Cardiac septum (tissue), 1 donor: ENCODE results near the gene SLC33A1. TPM values are rescaled to one million over a fixed set of nuclear protein-coding genes. Genes with fewer than 3 reads are reported as not detected.
"Not testable (repeated sequence)": the region's sequence is repeated elsewhere in the genome, so short reads cannot be mapped to it uniquely, and the experiment has no call there.

Source experiments
- DNase-seq: peaks from one replicate; pipeline ENCODE4 v3.0.0-alpha.2; 2020; ENCODE audit warnings: low spot score
- intact Hi-C: fragments of 100-400 bp; cut with DNase I; formaldehyde crosslinking; loops from one replicate; pipeline ENCODE4 v1.14.0; 2022
- total RNA-seq: library from RNA; stranded (reverse); fragmentation: NEBNext Ultra II Directional; extraction: Animal tissue kit (Norgen Biotek cat#: 25700); gene quantifications from one replicate; pipeline ENCODE4 v1.2.1, GENCODE V29; 2021
- donor health status: DM: no; HTN: no; CAD: no.

The SLC33A1 gene
- total RNA-seq, 1 donor from 2014 or later, result 29.9 TPM

DNA sequence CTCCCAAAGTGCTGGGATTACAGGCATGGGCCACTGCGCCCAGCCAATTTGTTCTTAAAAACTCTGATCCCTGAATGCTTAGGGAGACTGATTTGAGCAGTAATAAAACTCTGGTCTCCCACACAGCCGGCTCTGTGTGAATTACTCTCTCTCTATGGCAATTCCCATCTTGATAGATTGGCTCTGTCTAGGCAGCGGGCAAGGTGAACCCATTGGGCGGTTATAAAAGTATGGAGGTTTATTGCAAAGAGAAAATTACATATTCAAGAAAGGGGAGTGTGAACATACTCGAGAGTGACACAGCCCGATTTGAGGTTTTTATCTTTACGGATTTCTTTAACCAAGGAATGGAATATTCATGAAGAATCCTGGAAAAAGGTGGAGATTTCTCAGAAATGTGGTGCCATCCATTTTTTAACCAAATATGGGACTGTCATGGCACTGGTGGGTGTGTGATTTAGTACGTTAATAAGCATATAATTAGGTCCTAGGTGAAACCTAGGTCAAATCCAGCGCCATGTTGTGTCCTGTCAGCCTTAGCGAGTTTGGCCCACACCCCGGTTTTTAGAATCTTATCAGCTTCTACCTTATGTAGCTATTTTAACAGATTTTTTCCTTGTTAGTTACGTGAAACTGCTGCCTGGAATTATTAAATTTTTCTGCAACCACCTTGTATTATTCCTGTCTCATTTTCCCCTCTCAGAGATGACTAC is 9.0 kb upstream of the SLC33A1 start:
- DNase-seq, result no peak
- intact Hi-C loops, result no loop called here

DNA sequence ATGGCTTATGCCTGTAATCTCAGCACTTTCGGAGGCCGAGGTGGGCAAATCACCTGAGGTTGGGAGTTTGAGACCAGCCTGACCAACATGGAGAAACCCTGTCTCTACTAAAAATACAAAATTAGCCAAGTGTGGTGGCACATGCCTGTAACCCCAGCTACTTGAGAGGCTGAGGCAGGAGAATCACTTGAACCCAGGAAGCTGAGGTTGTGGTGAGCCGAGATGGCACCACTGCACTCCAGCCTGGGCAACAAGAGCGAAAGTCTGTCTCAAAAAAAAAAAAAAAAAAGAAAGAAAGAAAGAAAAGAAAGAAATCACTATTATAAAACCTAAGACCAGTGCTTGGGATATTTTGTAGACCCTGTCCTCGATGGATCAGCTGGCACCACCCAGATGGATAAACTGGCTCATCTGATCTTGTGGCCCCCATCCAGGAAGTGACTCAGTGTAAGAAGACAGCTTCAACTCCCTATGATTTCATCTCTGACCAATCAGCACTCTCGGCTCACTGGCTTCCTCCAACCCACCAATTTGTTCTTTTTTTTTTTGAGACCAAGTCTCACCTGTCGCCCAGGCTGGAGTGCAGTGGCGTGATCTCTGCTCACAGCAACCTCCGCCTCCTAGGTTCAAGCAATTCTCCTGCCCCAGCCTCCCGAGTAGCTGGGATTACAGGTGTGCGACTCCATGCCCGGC is 8.2 kb upstream of the SLC33A1 start:
- DNase-seq, intact Hi-C loops: not testable (repeated sequence)

DNA sequence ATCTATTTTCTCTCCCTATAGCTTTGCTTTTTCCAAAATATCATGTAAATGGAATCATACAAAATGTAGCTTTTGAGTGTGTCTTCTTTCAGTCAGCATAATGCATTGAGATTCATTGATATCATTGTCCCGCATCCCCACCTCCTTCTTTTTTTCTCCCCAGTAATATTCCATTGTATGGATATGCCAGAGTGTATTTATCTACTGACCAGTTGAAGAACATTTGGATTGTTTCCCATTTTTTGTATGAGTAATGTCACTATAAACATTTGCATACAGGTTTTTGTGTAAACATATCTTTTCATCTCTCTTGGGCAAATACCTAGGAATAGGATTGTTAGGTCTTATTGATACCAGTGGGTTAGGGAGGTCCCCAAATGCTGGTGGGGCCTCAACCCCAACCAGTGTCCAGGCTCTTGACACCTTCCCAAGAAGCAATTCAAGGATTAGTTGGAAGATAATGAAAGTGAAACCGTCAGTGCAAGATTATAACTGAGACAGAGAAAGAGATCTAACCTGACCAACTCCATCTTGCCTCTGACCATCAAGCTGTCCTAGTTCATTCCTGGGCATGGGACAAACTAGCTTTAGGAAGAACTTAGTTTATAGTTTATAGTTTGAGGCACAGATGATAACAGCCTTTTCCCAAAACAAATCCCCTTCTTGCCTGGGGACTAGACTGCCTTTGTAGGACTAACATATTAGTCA is 7.4 kb upstream of the SLC33A1 start:
- no peak for DNase-seq
- intact Hi-C loops, result no loop called here

DNA sequence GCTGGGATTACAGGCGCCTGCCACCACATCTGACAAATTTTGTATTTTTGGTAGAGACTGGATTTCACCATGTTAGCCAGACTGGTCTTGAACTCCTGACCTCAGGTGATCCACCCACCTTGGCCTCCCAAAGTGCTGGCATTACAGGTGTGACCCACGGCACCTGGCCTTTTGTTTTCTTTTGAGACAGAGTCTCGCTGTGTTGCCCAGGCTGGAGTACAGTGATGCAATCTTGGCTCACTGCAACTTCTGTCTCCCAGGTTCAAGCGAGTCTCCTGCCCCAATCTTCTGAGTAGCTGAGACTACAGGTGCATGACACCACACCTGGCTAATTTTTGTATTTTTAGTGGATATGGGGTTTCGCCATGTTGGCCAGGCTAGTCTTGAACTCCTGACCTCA is 6.2 kb upstream of the SLC33A1 start:
- intact Hi-C loops, DNase-seq: not testable (repeated sequence)

DNA sequence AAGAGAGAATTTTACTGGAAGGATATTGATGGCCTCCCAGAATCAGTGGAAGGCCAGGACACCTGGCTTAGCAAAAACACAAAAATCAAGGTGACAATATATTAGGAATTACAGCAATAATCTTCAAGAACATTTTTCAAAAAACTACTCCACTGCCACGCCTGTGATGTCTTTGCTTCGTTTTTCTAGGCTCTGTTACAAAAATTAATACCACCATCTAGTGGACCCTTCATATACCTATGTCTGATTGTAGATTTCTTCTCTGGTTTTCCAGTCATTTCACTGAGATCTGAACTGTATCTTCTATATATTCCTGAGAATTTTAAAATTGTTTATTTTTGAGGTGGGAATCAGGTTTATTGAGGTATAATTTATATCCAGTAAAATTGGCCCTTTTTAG is 5.6 kb upstream of the SLC33A1 start:
- intact Hi-C loops, result loop anchor here (5.0 kb wide), 1 partner anchor 113 kb away; the partner anchor contains the start of gene PLCH1
- no peak for DNase-seq

DNA sequence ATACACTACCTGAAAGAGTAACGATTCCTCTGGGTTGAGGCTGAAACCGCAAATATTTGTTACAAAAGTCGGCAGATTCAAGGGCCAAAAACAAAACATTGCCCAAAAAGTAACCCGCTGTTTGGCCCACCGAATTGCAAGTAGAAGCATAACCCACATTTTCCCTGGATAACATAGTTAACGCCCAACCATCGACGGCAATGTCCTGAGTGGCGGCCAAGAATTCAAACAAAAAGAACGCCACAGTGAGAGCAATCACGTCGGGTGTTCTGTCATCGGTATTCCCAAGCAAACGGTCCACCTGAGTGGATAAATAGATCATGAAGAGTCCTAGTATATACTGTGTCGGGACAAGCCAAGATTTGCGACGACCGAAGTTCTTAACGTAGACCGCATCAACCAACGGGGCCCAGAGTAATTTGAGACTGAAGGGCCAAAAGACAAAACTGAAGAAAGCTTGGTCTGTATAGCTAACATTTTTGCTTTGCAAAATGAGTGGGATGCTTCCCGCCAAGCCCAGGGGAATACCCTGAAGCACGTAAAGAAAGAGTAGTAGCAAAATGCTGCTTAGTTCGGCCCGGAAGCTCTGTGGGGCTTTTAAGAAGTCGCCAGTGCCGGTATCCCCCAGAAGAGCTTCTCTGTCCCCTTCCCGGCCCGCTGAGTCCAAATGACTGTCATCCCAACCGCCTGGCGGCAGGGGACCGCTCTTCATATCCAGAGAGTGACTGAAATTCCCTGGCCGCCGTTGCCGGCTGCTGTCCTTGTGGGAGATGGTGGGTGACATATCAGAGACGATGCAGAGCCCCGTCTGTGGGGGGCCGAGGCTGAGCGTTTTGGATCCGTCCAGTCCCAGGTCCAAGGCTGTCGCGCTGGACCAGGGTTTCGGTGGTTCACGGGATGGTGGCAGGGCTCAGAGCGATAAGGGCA is 750 bp downstream of the SLC33A1 start:
- DNase-seq, result peak; percentile 78
- intact Hi-C loops, result loop anchor here (1.0 to 2.0 kb wide), 2 partner anchors 17 to 47 kb away; partner anchors contain the start of genes C3orf33 and GMPS

DNA sequence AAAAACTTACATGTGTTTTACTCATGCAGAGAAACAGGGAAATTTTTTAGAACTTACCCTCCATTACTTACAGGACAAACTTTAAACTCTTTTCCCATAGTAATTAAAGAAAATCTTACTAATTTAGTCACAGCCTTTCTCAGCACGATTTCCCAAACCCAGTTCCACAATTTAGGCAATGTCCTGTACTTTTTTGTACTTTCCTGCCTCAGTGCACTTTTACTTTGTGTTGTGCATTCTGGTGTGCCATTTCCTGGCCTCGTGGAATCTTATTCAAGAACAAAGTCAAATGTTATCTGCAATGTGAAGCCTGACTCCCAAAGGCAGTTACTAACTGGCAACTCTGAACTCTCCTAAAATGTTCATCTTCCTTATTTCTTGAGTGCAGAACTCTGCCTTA is 1.9 kb downstream of the SLC33A1 start:
- DNase-seq, result no peak
- intact Hi-C loops, result no loop called here

DNA sequence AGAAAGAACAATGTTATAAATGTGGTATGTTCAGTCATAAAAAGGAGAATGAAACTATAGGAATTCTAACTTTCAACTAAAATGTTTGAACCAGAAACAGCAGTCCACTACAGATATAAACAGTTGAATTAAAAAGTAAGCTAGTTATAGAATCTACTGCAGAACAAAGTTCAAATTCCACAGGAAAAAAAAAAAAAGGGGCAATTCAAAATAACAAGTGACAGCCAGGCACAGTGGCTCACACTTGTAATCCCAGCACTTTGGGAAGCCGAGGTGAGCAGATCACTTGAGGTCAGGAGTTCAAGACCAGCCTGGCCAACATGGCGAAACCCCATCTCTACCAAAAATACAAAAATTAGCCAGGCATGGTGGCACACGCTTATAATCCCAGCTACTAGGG is 4.8 kb downstream of the SLC33A1 start:
- DNase-seq, intact Hi-C loops: not testable (repeated sequence)

DNA sequence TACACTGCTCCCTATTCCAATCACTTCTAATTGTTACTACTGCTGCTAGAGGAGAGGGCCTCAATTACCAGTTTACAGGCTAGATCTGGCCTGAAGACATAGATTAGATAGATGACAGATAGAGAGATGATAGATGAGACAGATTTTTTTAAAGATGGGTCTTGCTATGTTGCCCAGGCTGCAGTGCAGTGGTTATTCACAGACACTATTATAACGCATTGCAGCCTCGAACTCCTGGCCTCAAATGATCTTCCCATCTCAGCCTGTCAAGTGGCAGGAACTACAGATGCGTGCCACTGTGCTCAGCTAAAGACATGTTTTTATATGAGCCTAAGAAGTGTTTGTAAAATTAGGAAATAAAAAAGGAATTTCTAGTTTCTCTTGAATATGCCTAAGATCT is 6.2 kb downstream of the SLC33A1 start:
- DNase-seq, result no peak
- intact Hi-C loops, result no loop called here

DNA sequence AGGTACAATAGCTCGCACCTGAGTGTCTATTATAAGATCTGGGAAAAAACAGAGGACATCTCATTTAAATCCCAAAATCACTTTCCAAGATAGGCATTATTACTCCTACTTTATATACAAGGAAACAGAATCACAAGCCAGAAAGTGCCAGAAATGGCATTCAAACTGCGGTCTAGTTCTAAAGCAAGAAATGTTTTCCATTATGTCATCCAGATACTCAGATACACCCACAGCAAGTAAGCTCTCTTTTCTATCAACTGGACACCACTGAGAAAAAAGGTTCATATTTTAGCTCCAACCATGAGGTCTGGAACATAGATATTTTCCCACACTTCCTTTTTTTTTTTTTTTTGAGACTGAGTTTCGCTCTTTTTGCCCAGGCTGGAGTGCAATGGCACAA is 8.1 kb downstream of the SLC33A1 start:
- intact Hi-C loops, result no loop called here
- DNase-seq, result no peak

DNA sequence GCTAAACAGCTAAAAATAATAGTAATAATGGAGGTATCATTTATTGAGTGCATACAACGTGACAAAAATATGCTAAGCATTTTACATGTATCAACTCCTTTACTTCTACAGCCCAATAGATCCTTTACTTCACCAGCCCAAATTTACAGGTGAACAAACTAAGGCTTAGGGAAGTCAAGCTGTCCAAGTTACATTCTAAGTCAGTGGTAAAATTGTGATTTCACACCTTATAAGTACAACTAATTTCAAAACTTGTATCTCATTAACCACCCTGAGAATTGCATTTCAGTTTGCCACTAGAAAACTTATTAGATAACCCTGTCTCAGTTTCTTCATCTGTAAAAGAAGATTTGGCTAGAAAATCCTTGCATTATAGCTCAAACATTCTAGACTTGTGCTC is 10.7 kb downstream of the SLC33A1 start:
- intact Hi-C loops, result no loop called here
- no peak for DNase-seq

DNA sequence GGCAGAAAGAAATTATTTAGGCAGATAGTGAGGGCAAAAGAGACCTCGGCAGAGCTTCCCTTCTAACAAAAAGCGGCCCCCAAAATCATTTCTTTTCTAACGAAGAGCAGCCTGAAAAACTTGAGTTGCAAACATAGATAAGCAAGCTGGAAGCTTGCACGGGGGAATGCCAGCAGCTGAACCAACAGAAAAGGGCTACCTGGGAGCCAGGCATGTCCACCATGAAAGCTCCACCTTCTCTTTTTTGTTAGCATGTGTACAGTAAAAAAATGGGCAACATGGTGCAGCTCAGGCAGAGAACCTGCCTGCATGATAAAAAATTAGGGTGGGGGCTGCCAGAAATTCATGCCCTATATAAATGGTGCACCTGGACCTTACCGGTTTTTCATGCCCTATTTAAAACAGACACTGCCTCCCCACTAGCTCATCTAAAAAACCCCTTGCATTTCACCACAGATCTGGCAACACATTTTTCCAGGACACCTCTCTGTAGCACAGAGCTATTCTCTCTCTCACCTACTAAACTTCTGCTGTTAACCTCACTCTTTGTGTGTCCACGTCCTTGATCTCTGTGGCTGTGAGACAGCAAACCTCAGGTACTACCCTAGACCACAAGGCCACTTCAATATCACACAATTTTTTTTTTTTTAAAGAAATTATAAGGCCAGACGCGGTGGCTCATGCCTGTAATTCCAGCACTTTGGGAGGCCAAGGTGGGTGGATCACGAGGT is 18.7 kb downstream of the SLC33A1 start:
- DNase-seq, result no peak
- intact Hi-C loops, result no loop called here

DNA sequence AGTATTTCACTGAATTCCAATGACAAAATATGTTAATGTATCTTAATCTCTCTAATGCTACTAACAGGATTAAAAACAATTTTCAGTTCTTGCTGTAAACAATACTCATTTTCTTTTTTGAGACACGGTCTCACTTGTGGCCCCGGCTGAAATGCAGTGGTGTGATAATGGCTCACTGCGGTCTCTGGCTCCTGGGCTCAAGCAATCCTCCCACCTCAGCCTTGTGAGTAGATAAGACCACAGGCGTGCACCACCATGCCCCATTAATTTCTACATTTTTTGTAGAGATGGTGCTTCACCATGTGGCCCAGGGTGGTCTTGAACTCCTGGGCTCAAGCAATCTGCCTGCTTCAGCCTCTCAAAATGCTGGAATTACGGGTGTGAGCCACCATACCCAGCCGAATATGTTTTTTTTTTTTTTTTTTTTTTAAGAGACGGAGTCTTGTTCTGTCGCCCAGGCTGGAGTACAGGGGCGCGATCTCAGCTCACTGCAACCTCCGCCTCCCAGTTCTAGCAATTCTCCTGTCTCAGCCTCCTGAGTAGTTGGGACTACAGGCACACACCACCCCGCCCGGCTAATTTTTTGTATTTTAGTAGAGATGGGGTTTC is 25.6 kb downstream of the SLC33A1 start:
- intact Hi-C loops, DNase-seq: not testable (repeated sequence)

DNA sequence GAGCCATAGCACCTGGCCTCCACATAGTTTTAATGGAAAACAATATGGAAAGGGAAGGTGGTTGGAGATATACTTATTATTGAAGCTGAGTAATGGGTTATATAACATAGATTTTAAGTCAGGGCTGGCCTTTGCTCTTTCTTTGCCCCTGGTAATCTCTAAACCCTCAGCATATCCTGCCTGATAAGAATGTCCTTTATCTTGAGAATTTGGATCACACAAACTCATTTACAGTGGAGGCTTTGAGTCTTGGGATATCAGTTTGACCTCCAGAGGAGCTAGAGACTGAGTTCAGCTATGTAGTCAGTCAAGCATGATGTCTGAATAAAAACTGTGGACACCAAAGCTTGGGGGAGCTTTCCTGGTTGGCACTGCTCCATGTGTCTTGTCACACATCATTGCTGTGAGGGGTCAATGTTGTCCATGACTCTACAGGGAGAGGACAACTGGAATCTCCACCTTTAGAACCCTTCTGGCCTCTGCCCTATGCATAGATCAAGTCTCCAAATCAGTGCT is 39.1 kb downstream of the SLC33A1 start:
- intact Hi-C loops, result no loop called here
- no peak for DNase-seq

DNA sequence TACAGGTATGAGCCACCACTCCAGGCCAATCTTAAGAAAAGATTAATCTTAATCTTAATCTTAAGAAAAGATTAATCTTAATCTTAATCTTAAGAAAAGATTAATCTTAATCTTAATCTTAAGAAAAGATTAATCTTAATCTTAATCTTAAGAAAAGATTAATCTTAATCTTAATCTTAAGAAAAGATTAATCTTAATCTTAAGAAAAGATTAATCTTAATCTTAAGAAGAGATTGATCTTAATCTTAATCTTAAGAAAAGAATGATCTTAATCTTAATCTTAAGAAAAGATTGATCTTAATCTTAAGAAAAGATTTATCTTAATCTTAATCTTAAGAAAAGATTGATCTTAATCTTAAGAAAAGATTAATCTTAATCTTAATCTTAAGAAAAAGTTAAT is 41.0 kb downstream of the SLC33A1 start:
- DNase-seq, intact Hi-C loops: not testable (repeated sequence)

DNA sequence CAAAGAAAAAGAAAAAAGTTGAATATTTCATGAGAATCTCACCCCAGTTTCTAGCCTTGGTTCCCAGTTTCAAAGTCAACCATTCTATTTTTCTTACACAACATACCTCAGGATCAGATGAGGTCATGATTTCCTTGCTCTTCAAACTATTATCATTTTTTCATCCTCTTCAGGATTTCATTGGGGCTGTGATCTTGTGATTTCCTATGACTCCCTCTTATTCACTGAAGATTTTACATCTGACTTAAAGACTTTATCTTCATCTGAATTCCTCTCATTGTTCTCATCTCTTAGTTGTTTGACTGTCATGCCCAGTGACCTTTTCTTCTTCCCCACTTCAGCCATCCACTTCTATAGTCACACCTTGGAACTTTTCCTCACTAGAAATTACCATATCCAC is 45.0 kb downstream of the SLC33A1 start:
- intact Hi-C loops, result loop anchor here (5.0 kb wide), 1 partner anchor 63 kb away; the partner anchor contains the start of gene GMPS
- no peak for DNase-seq

DNA sequence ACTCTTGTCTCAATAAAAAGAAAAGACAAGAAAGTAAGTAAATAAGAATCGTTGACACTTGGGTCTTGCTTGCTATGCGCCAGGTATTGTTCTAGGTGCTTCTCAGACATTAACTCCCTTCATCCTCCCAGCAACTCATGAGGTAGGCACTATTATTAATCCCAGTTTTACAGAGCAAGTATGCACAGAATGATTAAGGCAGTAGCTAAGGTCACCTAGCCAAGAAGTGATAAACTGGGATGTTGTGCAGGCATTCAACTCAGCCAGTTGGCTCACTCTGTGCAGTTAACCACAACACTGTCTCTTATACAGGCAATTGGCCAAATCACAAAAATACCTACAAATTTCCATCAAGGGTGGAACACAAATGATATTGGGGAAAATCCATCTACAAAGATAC is 46.4 kb downstream of the SLC33A1 start:
- DNase-seq, result no peak
- intact Hi-C loops, result loop anchor here (2.0 to 5.0 kb wide), 2 partner anchors 47 to 64 kb away; partner anchors contain the start of genes GMPS and SLC33A1
